Islet precursor cell (in vitro differentiated cells): ENCODE measurements around the gene CREB5.

ENCODE experiments used
- DNase-seq: peaks from one replicate; pipeline ENCODE4 v3.0.0-alpha.2; 2018

CREB5 gene

GRCh38 chr7:28517206-28517605 lies 104.9 kb downstream of the CREB5 start:
- peak; percentile 62 for DNase-seq

- no peak for DNase-seq
These were observed 105.3 kb downstream of the CREB5 start for GRCh38 chr7:28517606-28518005.

GRCh38 chr7:28520074-28521015 lies 108.0 kb downstream of the CREB5 start:
- DNase-seq = no peak

- DNase-seq = no peak
These were observed 112.7 kb downstream of the CREB5 start for GRCh38 chr7:28524978-28525377.

GRCh38 chr7:28528899-28529298 lies 116.6 kb downstream of the CREB5 start:
- no peak for DNase-seq

GRCh38 chr7:28529755-28530154 lies 117.4 kb downstream of the CREB5 start:
- no peak for DNase-seq

- DNase-seq = no peak
These were observed 118.0 kb downstream of the CREB5 start for GRCh38 chr7:28530175-28530802.

GRCh38 chr7:28530803-28531175 lies 118.5 kb downstream of the CREB5 start:
- DNase-seq = no peak

GRCh38 chr7:28531291-28531690 lies 119.0 kb downstream of the CREB5 start:
- no peak for DNase-seq

GRCh38 chr7:28532181-28532580 lies 119.9 kb downstream of the CREB5 start:
- DNase-seq = no peak

GRCh38 chr7:28533267-28533666 lies 120.9 kb downstream of the CREB5 start:
- DNase-seq = no peak

- DNase-seq = no peak
These were observed 121.6 kb downstream of the CREB5 start for GRCh38 chr7:28533731-28534531.

GRCh38 chr7:28536259-28536658 lies 123.9 kb downstream of the CREB5 start:
- DNase-seq = peak; percentile 93

- no peak for DNase-seq
These were observed 127.1 kb downstream of the CREB5 start for GRCh38 chr7:28539289-28539981.

- no peak for DNase-seq
These were observed 130.1 kb downstream of the CREB5 start for GRCh38 chr7:28542410-28542809.

- no peak for DNase-seq
These were observed 132.3 kb downstream of the CREB5 start for GRCh38 chr7:28544453-28545117.

- DNase-seq = no peak
These were observed 133.7 kb downstream of the CREB5 start for GRCh38 chr7:28546067-28546466.

GRCh38 chr7:28547115-28547514 lies 134.8 kb downstream of the CREB5 start:
- DNase-seq = no peak

GRCh38 chr7:28548416-28548815 lies 136.1 kb downstream of the CREB5 start:
- no peak for DNase-seq

- DNase-seq = no peak
These were observed 137.7 kb downstream of the CREB5 start for GRCh38 chr7:28549998-28550397.

GRCh38 chr7:28550580-28551186 lies 138.4 kb downstream of the CREB5 start:
- no peak for DNase-seq

- DNase-seq = no peak
These were observed 139.0 kb downstream of the CREB5 start for GRCh38 chr7:28551331-28551730.
